Stimulated activated CD4-positive, alpha-beta T cell treated with anti-CD3 and anti-CD28 coated beads, Interleukin-2, amount 100 ng/mL, for 48 hours (primary cell): ENCODE results near the gene FBXO8.
A peak's percentile ranks its signal among the peaks of the same experiment; 100 is the strongest.
"Not testable (repeated sequence)": the region's sequence is repeated elsewhere in the genome, so short reads cannot be mapped to it uniquely, and the experiment has no call there.

ENCODE experiments used
- DNase-seq, 2 donors: peaks; one replicate each; pipeline ENCODE4 v3.0.0-alpha.2; 2020

FBXO8 gene

GRCh38 chr4:174283507-174284471 is at the start of gene FBXO8, which contains the start of gene CEP44:
TSS of gene FBXO8 (minus strand) at chr4:174283667. CDS start at chr4:174263092, 20,575 bp downstream.
TSS of gene CEP44 (plus strand) at chr4:174283911. CDS start at chr4:174299122, 15,211 bp downstream.
- peak; percentile 42 to 52 for DNase-seq

- DNase-seq: no peak
Observed at GRCh38 chr4:174332741-174333493, 49.5 kb upstream of the FBXO8 start.

GRCh38 chr4:174324725-174325124 is 41.3 kb upstream of the FBXO8 start:
- no peak for DNase-seq

- no peak for DNase-seq
Observed at GRCh38 chr4:174324236-174324635, 40.8 kb upstream of the FBXO8 start.

- no peak for DNase-seq
Observed at GRCh38 chr4:174320494-174321199, 37.2 kb upstream of the FBXO8 start.

- DNase-seq: no peak
Observed at GRCh38 chr4:174318829-174319764, 35.6 kb upstream of the FBXO8 start.

- no peak for DNase-seq
Observed at GRCh38 chr4:174317531-174317930, 34.1 kb upstream of the FBXO8 start.

- DNase-seq: no peak
Observed at GRCh38 chr4:174316954-174317353, 33.5 kb upstream of the FBXO8 start.

GRCh38 chr4:174316546-174316945 is 33.1 kb upstream of the FBXO8 start:
- DNase-seq: no peak

- DNase-seq: no peak
Observed at GRCh38 chr4:174314770-174315169, 31.3 kb upstream of the FBXO8 start.

- DNase-seq: no peak
Observed at GRCh38 chr4:174314274-174314673, 30.8 kb upstream of the FBXO8 start.

- no peak for DNase-seq
Observed at GRCh38 chr4:174312993-174313392, 29.5 kb upstream of the FBXO8 start.

- DNase-seq: no peak
Observed at GRCh38 chr4:174307694-174308093, 24.2 kb upstream of the FBXO8 start.

- no peak for DNase-seq
Observed at GRCh38 chr4:174305961-174306360, 22.5 kb upstream of the FBXO8 start.

GRCh38 chr4:174304664-174305063 is 21.2 kb upstream of the FBXO8 start:
- DNase-seq: no peak

GRCh38 chr4:174303687-174304086 is 20.2 kb upstream of the FBXO8 start:
- no peak for DNase-seq

- DNase-seq: not testable (repeated sequence)
Observed at GRCh38 chr4:174295142-174295541, 11.7 kb upstream of the FBXO8 start.

GRCh38 chr4:174294641-174295040 is 11.2 kb upstream of the FBXO8 start:
- not testable (repeated sequence) for DNase-seq

GRCh38 chr4:174292473-174292872 is 9.0 kb upstream of the FBXO8 start:
- DNase-seq: no peak

- DNase-seq: no peak
Observed at GRCh38 chr4:174286870-174287269, 3.4 kb upstream of the FBXO8 start.

- DNase-seq: no peak
Observed at GRCh38 chr4:174284487-174284886, 1.0 kb upstream of the FBXO8 start.
